ENCODE measurements around the gene C1RL.

DNA sequence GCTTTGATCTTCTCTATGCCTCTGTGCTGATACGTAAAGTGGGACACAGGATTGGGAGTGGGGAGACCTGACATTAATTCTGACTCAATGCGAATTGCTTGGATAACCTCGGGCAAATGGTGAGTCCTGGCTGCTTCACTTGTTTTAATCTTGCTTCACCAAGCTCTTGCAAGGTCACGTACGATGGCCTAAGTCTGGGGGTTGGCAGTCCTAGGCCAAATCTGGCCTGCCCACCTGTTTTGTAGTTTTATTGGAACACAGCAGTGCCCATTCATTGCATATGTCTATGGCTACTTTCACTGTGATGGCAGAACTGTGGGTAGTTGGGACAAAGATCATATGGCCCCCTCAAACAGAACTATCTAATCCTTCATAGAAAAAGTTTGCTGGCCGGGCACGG is 34.5 kb upstream of the C1RL start:
- no peak for TF ChIP-seq POLR2A (IDR thresholded peaks at IDR 0.05)
- TF ChIP-seq, protein P1, sequence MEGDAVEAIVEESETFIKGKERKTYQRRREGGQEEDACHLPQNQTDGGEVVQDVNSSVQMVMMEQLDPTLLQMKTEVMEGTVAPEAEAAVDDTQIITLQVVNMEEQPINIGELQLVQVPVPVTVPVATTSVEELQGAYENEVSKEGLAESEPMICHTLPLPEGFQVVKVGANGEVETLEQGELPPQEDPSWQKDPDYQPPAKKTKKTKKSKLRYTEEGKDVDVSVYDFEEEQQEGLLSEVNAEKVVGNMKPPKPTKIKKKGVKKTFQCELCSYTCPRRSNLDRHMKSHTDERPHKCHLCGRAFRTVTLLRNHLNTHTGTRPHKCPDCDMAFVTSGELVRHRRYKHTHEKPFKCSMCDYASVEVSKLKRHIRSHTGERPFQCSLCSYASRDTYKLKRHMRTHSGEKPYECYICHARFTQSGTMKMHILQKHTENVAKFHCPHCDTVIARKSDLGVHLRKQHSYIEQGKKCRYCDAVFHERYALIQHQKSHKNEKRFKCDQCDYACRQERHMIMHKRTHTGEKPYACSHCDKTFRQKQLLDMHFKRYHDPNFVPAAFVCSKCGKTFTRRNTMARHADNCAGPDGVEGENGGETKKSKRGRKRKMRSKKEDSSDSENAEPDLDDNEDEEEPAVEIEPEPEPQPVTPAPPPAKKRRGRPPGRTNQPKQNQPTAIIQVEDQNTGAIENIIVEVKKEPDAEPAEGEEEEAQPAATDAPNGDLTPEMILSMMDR (IDR thresholded peaks at IDR 0.05 in 8 of 11, conservative IDR thresholded peaks at IDR 0.05 in 3 of 11) = no peak

All from spleen (tissue), 7 donors.